D341Med (cell line): ENCODE measurements around the gene CBFA2T3.

ENCODE experiments used
- DNase-seq: peaks from one replicate; pipeline ENCODE4 v3.0.0; 2012; ENCODE audit warnings: low spot score

Gene CBFA2T3

DNA sequence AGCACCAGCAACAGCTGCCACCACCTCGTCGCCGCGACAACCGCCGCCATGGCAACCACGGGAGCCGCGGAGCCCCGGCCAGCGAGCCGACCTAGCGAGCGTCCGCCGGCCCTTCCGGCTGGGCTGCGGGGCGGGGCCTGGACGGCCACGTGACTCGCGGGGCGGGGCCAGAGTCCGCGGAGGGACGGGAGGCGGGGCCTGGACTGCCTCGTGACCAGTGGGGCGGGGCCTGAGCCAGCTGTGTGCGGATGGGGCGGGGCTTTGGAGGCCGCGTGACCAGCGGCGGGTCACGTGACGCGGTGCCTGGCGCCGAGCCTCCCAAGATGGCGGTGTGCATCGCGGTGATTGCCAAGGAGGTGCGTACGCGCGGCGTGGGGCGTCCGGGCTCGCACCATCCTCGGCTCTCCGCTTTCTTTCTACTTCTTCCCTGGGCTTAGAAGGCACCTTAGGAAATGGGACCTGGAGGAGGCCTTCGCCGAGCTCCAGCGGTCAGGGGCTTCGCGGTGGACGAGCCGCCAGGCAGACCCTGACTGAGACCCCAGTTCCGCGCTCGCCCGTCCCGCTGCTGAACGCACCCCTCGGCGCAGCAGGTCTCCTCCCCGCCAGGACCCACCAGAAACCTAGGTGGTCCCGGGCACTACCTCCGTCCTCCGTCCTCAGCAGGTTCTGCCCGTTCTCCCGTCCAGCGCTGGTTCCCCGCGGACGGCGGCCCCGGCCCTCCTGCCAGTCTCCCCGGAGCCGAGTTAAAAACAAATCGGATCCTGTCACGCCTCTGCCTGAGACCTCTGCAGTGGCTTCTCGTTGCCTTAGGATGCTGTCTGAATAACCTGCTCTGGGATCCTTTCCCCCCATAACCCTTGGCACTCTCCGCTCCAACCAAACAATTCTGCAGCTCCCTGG lies 119.9 kb downstream of the CBFA2T3 start, which contains the start of the genes GALNS and TRAPPC2L:
GALNS (minus strand) TSS at position 120 of the 900 bp plus-strand sequence; CDS start at position 50, 70 bp downstream.
TRAPPC2L (plus strand) TSS at position 300 of the 900 bp plus-strand sequence; CDS start at position 324, 24 bp downstream.
- DNase-seq = peak; percentile 99

DNA sequence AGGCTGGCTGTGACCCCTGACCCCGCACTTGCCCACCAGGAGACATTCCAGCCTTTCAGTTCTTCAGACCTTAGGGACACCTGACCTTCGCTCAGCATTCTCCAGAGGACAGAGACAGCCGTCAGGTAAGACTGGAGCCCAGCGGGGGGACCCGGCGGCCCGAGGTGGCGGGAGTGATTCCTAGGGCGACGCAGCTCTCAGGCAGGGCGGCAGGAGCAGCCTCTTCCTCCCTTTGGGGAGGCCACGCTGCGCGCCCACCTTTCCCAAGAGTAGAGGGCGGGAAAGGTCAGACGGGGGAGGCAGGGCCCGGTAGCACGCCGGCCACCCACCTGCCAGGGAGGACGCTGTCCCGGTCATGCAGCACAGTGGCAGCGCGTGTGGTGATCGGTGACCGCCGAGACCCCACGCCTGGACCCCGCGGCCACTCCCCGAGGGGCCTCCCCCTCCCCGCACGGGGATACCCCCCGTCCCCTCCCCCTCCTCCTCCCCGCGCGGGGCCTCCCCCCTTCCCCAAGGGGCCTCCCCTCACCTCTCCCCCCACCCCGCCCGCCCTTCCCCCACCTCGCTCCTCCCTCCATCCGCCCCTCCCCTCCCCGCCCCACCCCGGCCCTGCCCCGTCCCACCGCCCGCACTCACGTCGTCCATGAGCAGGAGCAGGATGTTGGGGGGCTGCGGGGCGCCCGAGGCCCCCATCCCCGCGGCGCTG lies 120.7 kb downstream of the CBFA2T3 start:
- DNase-seq = peak; percentile 57

DNA sequence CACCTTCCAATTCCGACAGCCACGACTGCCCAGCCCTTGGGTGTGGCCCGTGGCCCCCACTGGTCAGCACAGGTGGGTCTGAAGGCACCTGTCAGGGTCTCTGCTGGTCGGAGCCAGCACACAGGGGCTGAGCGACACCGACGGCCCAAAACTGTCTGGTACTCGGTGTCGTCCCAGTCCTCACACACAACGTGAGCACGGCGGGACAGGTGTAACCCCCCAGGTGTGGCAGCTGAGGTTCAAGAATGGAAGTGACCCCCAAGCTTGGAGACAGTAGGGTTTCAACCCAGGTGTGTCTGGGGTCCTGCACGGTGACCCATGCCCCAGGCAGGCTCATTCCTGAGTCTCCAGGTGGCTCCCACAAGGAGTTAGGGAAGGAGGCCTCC lies 121.3 kb downstream of the CBFA2T3 start:
- no peak for DNase-seq

DNA sequence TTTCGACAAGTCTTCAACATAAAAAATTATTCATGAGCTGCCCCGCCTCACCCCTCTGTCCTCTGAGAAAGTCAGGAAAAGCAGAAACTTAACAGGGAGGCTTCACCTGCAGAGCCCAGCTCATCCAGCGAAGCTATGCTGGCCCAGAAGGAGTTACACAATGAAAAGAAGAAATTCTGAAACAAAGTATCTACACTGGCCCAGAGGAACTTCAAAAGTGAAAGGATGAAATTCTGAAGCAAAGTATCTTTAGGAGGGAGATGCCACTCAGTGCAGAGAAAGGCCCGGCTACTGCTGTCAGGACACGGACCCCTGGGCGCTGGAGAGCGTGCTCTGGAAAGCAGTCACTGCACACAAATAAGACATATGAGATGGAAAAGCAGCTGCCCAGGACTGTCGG lies 121.8 kb downstream of the CBFA2T3 start:
- DNase-seq = no peak

DNA sequence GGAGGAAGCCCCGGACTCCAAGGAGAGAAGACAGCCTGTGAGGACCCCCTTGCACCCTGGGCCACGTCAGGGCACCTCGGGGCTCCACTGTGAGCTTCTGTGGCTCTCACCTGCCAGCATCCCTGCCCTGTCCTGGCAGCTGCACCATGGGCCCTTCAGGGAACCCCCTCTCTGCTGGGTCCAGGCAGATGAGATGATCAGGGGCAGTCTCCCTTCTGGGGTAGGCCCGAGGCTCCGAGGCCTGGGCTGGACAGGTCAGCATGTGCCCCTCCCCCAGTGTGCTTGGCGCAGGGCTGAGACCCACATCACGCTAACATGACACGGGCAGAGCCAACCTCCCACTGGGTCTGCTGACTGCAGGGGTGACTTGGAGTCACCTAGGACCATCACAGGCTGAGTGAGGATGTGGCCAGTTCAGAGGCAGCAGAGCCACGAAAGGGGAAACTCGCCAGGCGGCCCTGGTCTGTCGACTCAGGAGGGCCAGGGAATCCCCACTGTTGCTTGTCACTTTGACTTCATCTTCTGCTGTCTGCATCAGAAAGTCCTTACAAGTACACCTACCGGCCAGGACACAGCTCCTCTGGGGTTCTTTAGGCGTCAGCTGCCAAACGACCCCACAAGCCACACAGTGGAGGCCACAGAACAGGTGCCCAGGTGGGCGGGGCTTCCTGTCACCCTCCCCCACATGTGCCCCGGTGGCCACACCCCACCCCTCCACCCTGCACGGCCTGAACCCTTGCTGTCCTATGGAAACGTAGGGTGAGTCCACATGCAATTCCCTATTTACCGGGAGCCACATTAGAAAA lies 122.5 kb downstream of the CBFA2T3 start:
- DNase-seq = no peak

DNA sequence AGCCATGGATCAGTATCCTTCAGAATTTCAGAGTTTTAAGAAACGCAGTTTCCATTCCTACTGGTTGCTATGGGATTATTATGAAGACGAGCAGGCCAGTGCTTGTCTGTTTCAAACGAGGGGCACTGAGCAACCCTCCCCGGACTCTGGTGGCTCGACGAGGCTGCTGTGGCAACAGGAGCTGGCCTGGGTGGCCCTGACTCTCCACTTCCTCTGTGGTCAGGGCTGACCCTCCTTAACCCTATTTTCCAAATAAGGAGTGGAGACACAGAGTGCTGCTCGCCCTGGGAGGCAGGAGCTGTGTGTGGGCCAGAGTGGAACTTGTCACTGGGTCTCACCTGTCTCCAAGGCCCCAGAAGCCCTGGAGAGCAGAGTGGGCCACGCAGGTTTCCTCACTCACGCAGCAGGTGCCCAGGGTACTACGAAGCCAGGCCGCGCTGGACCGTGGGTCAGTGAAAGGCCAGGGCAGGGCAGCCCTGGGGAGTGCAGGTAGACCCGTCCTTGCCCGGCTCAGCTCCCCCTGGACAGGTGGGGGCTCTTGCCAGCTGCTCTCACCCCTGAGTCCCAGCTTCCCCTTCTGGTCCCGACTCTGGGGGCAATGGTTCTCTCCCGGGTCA lies 123.6 kb downstream of the CBFA2T3 start:
- no peak for DNase-seq

DNA sequence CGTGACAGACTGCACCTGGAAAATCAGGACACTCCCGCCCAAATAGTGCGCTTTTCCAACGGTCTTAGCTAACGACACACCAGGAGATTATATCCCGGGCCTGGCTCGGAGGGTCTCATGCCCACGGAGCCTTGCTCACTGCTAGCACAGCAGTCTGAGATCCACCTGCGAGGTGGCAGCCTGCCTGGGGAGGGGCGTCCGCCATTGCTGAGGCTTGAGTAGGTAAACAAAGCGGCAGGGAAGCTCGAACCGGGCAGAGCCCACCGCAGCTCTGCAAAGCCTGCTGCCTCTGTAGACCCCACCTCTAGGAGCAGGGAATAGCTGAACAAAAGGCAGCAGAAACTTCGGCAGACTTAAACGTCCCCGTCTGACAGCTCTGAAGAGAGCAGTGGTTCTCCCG lies 125.4 kb downstream of the CBFA2T3 start:
- DNase-seq = no peak

DNA sequence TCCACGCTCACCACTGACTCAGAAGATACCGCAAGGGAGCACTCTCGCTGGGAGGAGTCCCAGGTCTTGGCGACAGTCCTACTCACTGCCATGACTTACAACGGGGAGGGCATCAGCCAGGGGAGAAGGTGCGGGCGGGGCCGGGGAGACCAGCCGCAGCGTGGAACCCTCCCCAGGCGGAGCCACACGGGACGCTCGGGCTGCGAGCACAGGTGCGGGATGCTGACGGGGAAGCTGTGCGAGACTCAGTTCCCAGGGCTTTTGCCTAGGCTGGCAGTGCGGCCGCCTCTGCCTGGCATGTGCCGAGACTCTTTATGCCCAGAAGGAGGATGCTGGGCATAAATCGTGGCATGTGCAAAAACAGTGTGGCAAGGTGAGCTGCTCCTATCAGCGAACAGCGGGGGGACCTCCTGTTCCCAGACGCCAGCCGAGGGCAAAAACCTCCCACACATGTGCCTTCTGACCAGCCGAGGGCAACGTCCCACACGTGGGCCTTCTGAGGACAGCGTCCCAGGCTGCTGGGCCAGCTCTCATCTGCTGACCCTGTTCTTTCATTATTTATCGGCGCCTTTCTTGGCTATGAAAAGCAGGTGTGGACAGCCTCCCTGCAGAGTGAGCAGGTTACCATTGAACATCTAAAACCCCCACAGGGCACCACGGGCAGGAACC lies 126.3 kb downstream of the CBFA2T3 start:
- DNase-seq = no peak

DNA sequence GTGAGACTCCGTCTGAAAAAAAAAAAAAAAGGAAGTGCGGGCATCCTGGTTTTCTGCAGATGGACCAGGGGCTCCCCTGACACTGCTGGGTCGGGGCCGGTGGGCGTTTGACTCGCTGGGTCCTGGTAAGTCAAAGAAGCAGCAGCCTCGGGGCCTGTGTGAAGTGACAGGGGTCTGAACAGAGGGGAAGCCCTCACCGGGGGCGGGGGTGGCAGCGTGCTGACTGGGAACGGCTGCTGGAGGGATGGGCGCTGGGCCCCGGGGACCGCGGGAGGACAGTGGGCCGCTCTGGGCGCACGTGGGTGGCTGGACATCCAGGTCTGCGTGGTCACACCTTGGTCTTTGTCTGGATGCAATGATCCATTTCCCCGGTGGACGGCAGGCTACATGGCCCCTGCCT lies 128.4 kb downstream of the CBFA2T3 start:
- no peak for DNase-seq

DNA sequence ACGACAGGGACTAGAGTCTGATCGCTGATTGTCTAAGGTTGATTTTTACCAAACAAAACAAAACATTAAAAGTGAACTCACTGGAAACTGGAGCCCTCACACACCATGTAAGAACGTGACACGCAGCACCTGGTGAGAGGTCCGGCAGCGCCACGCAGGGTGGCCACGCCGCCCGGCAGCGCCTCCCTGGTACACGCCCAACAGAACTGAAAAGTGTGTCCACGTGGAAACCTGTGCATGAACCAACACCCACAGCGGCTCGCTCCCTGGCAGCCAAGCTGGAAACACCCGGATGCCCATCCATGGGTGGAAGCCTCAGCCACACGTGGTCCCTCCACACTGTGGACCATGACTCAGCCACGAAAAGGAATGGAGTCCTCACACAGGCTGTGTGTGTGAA lies 129.4 kb downstream of the CBFA2T3 start:
- DNase-seq = no peak

DNA sequence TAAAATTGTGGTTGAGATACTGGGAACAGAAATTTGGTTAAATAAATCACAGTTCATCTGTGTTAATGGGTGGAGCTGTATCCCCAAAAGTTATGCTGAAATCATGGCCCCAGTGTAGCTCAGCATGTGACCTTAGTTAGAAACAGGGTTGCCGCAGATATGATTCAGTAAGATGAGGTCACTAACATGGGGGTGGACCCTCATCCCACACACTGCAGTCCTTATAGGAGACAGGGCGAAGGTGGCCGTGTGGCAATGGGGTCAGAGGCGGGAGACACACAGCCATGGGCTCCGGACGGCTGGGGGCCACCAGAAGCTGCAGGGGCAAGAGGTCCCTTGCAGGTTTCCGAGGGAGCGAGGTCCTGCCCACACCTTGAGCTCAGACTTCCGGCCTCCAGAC lies 130.9 kb downstream of the CBFA2T3 start:
- DNase-seq = no peak

DNA sequence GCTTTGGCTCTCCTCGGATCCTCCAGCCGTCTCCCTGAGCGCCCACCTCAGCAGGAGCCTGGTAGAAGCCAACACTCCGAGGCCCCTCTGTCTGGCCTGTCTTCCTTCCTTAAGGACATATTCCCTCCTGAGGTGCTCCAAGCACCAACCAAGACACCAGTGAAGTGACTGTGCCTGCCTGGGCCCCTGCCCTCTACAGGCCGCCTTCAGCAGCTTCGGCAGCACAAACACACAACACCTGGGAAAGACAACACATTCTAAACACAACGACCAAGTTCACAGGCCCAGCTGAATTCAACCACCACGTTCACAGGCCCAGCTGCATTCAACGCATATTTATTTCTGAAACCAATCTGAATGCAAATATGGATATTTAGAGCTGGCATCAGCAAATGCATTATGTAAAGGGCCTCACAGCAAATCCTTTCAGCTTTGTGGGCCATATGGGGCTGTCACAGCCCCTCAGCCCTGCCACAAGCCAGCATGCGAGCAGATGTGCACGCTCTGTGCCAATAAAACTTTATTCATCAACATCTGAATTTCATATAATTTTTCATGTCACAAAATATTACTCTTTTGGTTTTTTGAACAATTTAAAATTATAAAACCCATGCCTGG lies 132.5 kb downstream of the CBFA2T3 start:
- DNase-seq = no peak

DNA sequence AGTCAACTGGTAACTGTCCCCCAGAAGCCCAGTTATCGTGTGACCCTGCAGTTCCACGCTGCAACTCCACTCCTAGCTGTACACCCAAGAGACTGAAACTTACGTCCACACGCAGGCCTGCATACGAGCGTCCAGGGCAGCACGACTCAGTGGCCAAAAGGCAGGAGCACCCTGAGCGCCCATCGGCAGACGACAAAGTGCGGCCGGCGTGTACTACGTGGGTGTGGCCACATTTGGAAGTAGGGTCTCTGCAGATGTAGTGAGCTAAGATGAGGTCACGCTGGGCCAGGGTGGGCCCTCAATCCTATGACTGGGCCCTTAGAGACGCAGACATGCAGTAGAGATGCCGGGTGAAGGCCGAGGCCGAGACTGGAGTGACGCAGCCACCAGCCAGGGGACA lies 133.8 kb downstream of the CBFA2T3 start:
- no peak for DNase-seq

DNA sequence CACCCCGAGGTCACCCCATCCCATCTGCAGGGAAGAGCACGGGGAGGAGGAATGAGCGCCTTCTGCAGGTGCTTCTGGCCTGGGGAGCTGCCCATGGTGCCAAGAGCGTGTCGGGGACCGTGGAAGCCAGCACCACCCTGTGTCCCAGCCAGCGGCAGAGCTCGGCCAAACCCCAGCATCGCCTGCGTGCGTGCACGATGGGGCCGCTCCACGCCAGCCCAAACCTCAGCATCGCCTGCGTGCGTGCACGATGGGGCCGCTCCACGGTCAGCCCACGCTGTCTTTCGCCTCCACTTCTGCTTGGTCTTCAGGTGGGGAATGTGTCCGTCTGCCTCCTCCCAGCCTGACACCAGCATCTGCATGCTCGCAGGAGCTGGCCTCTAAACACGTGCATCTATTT lies 134.2 kb downstream of the CBFA2T3 start:
- DNase-seq = no peak

DNA sequence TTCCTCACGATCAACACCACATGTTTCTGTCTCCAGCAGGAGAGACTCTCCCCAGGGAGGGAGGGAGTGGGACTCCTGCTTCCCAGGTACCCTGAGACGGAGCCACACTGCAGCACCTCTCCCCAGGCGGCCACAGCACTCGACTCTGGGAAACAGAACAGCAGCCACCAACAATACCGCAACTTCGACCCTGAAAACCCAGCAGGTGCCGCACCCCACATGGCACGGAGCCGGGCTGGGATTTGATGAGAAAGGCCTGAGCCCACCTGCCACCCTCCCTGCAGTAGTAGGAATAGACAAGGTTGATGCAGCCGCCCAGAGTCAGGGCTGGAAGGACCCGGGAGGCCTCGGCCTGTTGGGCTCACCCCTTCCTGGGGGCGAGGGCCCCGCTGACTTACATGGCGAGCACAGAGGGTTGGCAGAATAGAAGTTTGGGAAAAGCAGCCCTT lies 134.7 kb downstream of the CBFA2T3 start:
- no peak for DNase-seq

DNA sequence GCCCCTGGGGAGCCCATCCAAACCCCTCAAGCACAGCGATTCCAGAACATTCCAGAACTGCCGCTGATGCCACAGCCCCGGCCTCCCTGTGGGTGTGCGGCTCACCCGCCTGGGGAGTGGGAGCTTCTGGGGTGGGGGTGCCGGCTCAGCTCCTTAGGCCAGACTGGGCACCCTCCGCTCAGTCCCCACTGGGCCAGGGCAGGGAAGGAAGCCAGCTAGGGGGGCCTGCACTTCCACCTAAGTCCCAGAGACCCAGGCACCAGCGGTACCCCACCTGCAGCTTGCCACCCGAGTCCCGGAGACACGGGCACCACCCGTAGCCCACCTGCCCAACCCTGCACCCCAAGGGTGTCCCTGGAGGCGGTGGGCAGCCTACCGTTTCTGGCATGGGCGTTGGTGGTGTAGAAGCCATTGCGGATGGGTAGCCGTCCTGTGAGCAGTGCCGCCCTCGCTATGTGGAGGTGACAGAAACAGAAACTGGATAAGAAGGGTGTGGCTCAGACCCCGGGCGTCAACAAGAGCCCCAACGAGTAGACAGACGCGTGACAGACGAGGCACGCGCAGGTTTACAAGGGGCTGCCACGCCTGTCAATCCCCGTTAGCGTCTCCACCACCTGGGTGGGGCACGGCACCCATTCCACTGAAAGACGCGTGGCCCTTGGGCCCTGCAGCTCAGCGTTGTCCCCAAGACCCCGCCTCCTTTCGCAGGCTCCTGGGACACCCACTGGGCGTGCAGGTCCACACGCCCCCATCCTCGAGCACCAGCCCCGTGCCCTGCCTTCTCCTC lies 135.3 kb downstream of the CBFA2T3 start:
- DNase-seq = no peak

DNA sequence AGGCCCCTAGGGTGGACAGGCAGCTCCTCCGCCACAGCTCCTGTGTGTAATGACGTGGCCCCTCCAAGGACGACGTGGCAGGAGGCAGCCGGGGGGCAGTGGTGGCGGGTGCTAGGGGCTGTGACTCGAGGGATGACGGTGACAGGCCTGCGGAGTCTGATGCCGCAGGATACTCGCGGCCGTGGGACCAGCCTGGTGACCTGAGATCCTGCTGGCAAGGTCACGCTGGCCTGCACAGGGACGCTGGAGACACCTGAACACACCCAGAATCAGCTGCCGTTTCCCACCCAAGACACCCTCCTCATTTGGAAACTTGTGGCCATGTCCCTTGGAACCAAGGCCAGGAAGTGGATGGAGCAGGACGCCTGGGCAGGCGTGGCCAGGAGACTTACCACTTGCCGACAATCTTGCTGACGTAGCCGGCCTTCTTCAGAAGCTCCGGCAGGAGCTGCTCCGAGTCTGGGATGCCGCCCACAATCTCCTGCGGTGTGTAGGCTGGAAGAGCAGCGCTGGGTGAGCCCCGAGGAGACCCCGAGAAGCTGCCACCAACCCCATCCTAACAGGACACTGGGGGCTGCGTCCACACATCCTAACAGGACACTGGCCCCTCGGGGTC lies 136.3 kb downstream of the CBFA2T3 start:
- DNase-seq = no peak

DNA sequence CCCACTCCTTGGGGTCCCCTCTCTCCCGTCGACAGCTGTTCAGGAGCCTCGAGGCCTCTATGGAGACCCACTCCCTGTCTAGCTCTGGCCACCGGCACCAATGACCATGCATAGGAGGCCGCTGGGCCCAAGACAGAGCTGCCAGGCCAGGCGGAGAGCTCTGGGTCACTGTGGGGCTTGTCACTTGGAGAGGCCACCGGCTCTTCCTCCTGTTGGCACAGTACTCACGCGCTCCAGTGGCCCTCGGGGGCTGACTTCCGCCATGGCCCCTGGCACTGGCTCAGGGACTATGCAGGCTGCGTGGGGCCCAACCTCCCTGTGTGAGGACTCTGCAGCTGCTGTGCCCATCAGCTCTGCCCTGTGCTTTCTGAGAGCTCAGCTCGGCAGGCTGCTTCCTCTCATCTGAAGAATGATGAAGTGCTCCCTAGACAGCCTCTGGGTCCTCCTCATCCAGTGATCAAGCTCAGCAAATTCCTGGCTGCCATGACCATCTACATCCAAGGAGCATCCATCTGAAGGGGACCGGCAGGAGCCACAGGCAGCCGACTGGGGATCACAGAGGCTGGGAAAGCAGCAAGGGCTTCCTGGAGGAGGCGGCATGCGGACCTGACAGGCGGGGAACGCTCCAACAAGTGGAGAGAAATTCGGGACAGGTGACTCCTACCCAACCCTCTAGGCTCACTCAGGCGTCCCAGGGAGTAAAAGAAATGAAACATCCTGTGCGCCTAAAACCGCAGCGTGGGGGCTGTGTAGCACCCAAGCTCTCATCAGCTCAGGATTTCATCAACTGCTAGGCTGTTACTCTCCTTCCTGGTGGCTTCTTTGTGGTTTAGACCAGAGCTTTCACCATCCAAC lies 137.0 kb downstream of the CBFA2T3 start:
- DNase-seq = no peak
